Stimulated activated CD8-positive, alpha-beta memory T cell treated with anti-CD3 and anti-CD28 coated beads, Interleukin-7, amount 100 ng/mL, for 48 hours (primary cell): Measurements from ENCODE around the gene CCDC167.
"Not testable (repeated sequence)": the region's sequence is repeated elsewhere in the genome, so short reads cannot be mapped to it uniquely, and the experiment has no call there.

ENCODE experiments used
- DNase-seq, 2 donors: peaks; one replicate each; pipeline ENCODE4 v3.0.0-alpha.2; 2020; ENCODE audit warnings: low read depth in 1 of 2; ENCODE audit errors: extremely low read depth in 1 of 2

CCDC167 gene

DNA sequence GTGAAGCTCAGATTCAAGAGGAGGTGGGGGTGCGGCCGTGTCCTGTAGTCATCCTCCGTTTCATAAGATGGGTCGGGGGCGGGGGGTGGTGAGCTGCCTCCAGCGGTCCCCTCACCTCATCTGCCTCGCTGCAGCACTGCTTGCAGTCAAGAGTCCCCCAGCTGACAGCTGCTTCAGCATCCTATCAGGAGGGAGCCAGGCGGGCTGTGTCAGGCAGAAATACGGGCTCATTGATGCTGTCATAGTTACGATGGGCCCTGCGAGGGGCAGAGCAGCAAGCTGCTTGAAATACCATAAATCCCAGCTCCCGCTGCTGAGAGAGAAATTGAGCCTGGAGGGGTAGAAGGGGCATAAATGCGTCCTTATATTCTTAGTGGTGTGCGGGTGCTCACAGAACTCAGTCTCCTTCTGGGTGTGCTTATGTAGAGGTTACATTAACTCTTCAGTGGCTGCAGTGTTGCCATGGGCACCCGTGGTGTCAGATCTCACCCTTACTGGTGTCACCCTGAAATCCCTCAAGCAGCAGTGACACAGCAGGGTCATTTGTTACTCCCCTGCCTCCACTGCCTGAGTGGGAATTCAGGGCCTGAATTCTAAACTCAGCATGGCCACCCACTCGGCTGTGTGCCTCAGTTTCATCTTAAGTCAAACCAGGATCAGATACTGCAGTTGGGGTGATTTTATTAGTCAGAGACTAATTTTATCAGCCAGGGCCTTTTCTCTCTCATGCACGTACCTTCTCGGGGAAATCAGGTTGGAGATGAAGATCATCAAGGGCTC is 21.8 kb downstream of the CCDC167 start:
- no peak for DNase-seq

DNA sequence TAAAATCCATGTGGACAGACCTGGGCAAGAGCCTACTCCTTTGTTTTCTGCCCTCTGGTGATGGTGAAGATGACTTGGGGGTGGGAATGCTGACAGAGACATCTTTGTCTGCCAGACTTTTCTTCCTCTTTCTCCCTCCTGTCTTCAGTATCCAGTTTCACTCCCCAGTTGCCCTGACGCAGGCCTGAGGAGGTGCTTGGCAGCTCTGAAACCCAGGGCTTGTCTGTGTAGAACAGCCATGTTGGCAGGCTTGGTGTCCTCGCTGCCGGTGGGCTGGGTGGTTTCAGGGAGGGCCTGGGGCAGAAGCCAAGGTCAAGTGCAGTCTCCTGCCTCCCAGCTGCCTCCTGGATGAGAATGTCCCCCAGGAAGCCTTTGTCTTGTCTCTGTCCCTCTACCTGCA is 22.5 kb downstream of the CCDC167 start:
- DNase-seq = no peak

DNA sequence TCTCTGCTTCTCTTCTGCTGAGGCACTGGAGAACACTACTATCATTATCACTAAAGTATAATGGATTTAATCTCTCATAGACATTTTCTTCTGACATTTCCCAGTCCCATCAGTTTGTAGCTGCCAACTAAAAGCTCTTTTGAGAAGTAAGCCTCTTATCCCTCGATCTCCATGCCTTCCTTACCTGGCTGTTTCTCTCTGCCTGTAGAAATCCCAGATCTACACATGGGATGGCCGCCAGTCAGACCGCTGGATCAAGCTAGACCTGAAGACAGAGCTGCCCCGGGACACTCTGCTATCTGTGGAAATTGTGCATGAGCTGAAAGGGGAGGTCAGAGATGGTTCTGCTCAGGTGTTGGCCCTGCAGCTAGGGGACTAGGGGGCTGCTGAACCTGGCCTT is 25.4 kb downstream of the CCDC167 start:
- no peak for DNase-seq

DNA sequence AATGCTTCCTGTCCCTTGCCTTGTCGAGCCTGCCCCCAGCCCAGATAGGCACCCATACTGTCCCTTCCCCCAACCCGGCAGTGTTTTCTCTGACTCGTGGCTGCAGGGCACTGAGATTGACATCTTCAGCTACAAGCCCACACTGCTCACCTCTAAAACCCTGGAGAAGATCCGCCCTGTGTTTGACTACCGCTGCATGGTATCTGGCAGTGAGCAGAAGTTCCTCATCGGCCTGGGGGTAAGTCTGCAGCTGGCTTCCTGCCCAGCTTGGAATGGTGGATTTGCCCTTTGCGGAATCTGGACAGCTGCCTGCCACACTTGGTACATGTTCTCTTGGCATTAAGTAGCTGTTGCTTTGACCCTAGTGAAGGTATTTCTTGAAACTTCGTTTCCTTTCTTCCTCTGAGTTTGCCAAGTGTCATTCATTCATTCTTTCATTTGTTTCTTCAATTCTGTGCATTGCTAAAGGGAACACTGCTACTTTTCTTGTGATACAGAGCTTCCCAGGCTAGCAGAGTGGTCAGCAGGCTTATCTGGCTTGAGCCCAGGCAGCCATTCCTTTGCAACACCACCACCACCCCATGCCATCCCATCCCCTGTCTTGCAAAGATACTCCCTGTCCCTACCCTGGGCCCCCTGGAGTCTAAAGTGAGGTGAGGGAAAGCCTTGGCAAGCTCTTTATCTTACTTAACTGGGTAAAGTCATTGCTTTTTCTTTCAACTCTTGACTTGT is 26.2 kb downstream of the CCDC167 start:
- DNase-seq = no peak

DNA sequence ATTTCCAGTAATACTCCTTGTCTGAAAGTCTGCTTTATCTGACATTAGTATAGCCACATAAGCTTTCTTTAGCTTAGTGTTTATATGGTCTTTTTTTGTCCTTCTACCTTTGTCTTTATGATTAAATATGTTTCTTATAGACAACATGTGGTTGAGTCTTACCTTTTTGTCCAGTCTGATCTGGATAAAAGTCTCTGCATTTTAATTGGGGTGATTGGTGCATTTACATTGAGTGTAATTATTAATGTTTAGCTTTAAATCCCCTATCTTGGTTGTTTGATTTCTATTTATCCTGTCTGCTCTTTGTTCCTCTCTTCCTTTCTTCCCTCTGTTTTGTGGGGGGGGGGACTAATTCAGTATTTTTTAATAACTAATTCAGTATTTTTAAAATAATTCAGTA is 32.0 kb downstream of the CCDC167 start:
- no peak for DNase-seq

DNA sequence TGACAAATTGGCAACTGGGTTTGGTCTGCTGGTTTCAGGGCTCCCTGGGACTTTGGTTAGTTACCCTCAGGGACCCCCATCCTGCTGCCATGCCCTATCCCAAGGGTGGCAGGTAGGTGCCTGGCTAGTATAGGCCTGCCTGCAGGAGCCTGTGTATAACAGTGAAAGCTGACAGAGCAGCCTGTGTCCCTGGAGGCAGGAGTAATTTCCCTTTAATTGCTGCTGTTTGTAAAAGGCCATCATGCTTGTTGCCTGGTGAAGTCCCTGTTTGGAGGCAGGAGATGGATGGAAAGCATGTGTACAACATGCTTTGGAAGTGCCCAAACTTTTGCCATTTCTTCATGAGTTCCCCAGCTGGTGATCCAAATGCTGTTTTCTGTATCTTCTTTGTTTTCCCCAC is 36.6 kb downstream of the CCDC167 start:
- no peak for DNase-seq

DNA sequence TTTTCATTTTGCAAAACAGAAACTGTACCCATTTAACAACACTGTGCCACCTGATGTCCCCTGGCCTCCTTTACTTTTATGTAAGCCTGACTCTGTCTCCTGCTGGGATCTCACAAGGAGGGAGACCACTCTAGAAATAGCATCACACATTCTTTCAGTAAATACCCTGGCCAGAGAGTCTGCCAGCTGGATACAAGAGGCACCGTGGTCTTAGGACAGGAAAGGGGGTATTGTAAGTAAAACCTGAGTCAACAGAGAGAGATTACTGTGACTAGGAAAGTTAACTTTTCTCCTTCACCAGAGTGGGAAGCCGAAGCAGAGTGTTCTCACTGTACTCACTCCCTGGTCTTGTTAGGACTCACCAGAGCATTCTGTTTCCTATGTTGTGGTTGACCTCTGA is 38.9 kb downstream of the CCDC167 start:
- no peak for DNase-seq

DNA sequence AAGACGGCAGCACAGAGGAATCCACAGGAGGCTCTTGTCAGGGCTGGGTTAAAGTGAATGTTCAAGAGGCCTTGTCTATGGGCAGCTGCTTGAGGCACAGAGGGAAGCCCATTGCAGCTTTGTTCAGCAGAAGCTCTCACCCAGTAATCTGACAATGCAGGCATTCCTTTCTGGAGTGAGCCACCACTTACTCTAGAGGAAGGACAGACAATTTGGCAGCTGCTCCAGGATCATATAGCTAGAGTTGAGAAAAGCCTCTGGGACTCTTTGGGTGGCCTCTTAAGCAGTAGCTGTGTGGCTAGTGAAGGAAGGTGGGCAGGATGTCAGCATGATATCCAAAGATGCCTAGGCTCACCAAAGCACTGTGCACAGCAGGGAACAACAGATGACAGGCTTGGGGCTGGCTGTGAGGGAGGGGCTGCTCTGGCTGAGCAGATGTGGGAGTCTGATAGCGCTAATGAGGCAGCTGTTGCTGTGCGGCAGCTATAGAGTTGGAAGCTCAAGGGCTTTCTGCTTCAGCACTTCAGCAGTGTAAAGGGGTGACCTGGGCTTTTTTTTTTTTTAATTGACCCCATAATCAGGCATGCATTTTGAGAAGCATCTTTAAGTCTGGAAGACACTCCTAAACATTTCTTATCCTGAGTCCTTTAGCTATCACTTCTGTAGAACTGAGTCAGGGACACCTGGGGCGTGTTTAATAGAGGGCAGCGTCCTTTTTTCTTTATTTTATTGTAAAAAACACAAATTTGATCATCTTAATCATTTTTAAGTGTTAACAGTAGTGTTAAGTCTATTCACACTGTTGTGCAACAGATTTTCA is 39.5 kb downstream of the CCDC167 start:
- DNase-seq = no peak

DNA sequence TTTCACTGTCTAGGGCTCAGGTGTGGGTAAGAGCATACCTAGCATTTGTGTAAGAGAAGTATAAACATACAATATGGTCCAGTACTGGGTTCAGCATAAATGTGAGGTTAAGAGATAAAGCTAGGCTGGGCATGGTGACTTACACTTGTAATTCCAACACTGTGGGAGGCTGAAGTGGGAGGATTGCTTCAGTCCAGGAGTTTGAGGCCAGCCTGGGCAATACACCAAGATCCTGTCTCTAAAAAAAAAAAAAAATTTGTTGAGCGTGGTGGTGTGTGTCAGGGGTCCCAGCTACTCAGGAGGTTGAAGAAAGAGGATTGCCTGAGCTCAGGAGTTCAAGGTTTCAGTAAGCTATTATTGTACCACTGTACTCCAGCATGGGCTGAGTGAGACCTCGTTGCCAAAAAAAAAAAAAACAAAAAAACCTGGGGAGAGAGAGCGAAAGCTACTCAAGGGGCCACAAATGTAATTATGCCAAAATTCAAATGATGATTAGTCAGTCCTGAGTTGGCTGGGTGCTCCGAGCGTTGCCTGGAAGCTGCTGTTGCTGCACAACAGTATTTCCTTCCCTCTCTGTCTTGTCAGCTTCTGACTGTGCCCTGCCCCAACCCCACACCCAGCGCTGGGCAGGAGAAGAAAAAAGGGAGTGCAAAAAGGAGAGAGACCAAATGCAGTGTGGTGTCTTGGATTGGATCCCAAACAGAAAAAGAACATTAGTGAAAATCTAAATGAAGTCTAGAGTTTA is 42.7 kb downstream of the CCDC167 start:
- no peak for DNase-seq

DNA sequence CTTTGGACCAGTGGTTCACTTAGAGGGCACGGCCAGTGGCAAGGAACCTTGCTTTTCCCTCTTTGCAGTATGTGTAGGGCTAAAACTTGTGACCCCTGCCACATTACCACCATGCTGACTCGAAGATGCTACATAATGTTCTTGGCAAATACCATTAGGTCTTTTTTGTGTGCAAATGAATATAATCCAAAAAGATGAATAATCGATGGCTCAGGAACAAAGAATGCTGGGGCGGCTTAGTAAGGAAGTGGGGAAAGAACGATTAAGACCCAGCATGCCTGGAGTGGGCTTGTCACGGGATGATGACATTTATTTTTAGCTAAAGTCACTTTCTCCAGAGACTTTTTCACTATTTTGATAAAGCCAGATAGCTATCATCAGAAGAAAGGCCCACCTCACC is 43.6 kb downstream of the CCDC167 start:
- DNase-seq = no peak

DNA sequence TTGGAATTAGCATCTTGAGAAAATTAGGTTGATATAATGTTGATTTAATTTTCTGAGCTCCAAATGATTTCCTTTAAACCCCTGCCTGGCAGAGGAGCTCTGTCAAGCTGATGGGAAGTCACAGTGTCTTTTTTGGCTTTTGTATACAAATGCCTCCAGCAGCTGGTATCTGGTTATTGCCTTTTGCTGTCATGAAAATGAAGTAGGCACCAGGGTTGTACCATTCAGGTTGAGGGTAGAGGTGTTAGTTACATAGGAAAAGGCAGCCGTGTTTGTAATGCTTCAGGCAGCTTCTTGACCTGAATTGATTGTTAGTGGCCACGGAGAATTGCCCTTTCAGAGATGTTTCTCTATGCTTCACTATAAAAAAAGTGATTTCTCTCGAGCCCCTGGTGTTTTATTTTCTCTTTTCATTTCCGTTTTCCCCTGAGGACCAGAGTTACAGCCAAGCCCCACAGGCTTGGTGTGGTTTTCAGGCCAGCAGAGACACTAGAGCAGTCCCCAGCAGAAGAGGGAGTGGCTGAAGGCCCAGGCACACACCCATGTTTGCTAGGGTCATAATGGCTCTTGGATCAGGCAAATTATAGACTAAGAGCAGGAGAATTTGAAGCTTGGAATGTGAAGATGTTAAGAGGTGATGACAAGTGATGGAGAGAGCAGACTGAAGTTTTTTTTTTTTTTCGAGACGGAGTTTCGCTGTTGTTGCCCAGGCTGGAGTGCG is 45.1 kb downstream of the CCDC167 start:
- no peak for DNase-seq

DNA sequence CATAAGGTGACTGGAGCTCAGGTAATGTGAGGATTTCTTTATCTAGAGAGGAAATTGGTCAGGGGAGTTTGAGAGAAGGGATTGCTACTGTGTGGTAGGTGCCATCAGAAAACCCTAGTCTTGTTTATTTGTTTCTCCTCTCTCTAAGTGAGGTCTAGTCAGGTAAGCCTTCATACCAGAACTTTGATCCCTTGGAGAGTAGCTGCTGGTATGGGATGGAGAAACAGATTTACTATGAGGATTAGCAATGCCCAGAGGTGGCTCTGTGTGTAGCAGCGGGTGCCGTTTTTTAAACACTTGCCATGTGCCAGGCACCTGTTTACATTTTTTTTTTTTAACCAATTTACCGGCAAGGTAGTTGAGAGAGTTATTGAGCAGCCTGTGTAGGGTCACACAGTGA is 47.2 kb downstream of the CCDC167 start:
- no peak for DNase-seq

DNA sequence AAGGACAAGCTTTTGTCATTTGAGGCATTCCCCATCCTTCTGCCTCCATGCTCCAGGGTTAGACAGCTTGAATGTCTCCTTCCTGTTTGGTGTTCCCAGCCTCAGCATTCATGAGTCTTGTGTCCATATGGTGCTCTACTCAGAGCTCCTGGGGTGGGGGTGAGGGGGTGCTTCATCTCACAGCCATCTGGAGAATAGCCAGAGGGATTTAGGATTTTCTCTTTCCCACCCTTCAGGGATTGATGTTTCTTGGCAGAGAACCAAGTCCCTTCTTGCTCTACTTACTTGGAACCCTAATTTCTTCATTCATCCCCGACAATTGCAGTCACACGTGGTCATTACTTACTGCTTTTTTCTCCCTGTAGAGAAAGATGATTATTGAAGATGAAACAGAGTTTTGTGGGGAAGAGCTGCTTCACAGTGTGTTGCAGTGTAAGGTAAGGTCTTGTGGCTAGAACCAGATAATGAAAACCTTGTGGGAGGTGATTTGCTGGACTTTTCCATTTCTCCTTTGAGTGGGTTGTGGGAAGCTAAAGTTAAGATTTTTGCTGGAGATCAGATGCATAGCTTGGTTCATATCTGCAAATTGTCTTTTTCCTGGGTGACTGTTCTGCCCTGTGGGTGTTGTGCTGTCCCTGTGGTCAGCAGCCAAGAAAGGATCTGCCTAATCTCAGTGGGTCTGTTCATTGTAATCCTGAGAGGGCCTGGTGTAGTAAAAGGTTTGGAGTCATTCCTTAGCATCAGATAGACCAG is 48.1 kb downstream of the CCDC167 start:
- DNase-seq = no peak

DNA sequence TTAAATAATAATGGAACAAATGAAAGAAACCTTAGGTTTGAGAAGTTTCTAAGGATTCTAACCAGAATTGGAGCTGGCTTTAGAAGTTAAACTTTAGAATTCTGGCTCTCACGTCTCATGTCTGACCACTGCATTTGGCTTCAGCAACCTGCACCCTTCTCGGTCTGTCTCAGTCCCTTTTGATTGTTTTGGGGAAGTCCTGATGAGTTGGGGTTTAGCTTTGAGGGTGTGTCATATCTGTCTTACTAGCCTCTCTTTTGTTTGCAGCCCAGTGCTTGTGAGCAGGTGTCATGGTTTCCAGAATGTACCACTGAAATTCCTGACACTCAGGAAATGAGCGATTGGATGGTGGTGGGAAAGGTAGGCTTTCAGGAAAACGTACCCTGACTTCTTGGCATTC is 49.7 kb downstream of the CCDC167 start:
- no peak for DNase-seq

DNA sequence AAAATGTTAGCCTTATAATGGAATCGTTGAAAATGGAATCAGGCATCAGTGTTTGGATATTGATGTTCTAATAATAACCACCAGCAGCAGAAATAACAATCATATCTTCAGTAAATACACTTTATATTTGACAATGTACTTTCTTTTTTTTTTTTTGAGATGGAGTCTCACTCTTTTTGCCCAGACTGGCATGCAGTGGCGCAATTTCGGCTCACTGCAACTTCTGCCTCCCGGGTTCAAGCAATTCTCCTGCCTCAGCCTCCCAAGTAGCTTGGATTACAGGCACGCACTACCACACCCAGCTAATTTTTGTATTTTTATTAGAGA is 56.5 kb downstream of the CCDC167 start:
- not testable (repeated sequence) for DNase-seq

DNA sequence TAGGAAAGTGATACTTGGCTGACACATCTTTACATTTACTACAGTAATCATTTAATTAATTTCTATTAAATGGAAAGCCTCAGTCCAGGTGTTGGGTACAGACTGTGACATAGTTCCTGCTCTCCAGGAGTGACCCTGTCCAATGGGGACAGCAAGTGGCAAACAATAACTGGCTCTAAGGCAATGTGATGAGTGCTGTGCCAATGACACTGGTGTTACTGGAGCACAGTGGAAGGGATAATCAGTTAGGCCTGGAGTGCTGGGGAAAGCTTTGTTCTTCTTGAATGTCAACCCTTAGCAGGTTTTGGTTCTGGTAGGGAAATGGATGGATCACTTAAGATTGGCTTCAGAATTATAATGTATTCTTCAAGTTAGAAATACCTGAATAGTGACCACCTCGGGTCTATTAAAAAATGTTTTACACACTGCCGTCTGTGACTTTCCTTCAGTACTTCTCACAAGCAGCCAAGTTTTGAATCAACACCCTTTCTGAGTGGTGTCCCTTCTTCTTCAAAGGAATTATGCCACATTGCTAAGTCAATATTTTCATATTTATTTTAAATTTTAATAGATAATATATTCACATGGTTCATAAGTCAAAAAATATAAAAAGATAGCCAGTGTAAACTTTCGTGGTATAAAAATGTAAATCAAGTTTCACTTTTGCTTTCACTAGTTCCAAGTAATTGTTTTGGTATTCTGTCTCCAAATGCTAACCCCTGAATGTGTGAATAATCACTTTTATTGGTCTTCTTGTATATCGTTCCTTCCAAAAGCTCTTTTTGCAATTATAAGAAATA is 57.1 kb downstream of the CCDC167 start:
- DNase-seq = no peak

DNA sequence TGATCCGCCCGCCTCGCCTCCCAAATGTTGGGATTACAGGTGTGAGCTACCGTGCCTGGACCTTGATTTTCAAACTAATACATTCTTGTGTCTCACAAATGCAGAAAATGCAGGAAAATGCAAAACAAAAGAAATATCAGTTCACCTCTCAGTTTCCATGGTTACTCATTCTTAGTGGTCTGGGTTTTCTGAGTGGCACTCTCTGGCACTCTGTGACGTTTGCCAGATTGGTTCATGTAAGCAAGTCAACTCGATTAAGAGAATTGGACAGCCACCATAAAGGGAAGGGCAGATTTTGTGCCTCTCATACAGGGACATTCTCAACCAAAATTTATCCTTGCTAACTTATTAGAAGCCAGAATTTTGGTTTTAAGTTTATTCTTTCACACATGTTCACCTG is 58.0 kb downstream of the CCDC167 start:
- DNase-seq = no peak

DNA sequence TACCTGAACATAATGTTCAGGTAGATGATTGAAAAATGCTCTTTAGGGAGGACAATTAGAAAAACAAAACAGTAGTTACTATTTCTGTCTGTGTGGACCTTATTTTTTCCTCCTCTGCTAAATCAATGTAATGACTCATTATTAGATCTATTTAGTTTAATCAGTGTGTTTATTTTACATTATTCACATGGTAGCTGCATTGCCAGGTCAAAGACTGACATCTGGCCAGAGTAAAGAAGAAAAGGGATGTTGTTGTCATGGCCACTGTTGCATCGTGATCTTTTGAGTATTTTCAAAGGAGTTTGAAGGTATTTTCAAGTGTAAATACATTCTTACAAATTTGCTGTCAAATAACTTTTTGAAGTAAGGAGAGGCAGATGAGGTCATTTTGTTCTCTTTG is 60.8 kb downstream of the CCDC167 start:
- DNase-seq = no peak

DNA sequence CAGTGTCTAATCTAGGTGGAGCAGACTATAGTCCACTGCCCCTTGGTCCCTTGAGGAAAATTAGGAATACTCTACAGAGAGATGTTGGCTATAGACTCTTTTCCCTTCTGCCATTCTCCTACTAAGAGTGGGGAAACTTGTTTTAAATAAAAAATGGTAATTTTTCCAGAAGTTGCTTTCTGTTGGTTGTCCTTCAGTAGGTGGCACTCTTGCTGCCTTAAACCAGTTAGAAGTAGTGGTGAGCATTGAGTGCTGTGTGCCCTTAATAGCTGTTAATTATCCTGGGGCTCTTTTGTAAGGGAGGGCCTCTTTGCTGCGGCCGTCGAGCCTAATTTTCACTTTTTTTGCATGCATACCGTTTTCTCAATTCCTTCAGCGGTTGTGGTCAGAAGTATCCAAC is 63.9 kb downstream of the CCDC167 start:
- DNase-seq = no peak
